ENCODE measurements around the gene SLC9A3.
"Not testable (repeated sequence)": the region's sequence is repeated elsewhere in the genome, so short reads cannot be mapped to it uniquely, and the experiment has no call there.

SLC9A3 gene

DNA sequence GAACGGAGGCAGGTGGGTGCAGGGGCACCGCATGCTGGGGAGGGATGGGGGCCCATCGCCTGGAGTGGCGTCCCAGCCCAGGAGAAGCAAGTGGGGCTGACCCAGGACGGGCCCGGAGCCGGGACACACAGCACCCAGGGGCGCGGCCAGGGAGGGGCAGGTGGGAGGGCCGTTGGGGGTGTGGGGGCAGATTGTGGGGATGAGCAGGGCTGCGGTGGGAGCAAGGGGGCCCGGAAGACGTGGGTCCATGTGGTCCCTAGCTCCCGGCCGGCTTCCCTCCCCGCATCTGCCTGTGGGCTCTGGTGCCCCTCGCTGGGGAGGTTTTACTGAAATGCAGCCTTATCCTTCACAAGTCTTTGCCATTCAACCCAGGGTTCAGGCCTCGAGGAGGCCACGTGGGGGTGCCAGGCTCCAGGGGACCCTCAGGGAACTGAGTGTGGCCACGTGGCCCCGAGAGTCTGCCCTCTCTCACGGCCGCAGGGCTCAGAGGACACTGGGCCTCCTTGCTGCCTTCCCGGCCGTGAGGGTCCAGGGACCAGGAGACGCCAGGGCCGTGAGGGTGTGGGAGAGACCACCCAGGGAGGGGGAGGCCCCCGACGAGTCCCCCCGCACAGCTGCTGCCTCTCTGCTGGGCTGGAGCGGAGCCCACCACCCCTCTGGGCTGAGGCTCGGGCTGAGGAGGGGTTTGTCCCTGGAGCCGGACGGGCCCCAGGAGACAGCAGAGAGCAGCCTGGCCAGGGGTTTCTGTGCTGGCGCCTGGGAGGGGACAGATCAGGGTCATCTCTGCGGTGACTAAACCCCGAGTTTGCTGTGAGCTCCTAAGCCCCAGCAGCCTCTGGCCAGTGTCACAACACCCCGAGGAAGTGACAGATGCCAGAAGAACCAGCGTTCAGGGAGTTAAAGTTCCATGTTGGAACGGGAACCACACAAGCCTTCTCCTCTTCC, 35.2 kb downstream of the SLC9A3 start:
- no peak for FAIRE-seq

DNA sequence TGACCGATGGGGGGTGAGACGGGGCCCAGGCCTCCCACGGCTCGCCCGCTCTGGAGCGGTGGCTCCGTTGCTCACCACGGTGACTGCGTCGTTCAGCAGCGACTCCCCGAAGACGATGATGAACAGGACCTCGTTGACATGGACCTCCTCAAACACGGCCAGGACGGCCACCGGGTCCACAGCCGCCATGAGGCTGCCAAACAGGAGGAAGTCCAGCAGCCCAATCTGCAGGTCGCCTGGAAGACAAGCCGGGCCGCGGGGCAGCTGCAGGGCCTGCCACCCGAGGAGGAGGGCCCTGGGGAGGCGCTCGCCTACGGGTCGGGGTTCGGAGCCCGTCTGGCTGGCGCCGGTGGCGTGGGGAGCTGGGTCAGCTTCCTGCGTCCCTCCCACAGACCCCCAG, 36.0 kb downstream of the SLC9A3 start:
- FAIRE-seq = no peak

DNA sequence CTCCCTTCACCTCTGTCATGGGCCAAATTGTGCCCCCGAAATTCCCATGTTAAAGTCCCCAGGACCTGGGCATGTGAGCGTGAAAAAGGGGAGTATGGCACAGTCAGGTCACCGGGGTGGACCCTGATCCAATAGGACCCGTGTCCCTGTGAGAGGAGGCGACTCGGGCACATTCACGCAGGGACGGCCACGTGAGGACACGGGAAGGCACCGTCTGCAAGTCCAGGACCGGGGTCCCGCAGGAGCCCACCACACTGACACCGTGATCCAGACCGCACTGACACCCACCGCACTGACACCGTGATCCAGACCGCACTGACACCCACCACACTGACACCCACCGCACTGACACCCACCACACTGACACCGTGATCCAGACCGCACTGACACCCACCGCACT, 37.7 kb downstream of the SLC9A3 start:
- not testable (repeated sequence) for FAIRE-seq

DNA sequence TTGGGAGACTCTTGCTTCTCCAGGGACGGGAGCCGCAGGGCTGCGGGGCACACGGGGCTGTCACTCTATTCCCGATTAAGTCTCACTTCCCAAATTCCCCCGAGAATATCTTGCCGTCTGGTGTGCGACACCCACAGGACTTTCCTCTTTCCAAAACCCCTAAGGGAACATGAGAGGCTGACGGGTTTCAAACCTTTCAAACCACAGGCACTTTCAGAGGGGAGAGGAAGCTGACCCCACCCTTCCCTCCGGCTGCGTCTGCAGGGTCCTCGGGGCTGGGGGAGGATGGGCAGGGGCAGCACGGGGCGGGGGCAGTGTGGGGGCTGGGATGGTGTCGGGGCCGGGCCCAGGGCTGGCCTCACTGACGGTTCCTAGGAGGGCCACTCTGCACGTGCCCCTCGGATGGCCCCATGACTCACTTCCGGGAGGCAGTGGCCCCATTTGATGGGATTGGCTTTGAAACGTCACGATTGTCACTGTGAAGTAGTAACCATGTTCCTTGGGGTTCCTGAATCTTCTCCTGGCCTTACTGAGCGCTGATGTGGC, 38.2 kb downstream of the SLC9A3 start:
- FAIRE-seq = no peak

DNA sequence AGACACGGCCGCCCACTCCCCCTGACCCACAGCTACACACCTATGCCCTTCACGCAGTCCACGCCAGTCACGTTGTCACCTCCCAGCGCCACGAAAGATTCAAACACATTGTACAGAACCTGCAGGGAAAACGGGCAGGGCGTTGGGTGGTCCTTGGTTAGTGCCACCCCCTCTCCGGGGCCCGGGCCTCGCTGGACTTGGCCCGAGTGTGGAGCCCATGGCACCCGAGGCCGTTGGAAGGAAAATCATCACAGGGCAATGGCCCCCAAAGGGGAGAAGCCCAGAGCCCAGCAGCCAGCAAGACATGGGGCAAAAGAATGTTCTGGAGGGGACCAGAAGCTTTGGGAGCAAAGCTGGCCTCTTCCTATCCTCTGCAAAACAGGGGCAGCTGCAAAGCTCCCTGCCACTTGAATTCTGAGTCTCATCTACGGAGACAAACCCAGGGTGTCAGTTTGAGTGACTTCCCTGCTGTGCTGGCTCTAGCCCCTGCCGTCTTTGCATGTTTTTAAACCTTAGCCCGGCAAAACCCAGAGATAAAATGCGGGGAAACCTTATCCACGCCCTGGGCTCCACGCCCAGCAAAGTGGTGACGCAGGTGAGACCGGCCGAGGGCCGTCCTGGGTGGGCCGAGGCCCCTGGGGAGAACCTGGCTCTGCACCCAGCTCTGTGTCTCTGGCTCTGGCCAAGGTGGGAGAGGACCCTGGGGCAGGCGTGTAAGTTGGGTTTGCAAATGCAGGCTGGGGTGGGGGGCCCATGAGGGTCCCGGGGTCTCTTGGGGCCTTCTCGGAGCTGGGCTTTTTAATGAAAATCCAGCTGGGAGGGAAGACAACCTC, 38.9 kb downstream of the SLC9A3 start:
- no peak for FAIRE-seq

DNA sequence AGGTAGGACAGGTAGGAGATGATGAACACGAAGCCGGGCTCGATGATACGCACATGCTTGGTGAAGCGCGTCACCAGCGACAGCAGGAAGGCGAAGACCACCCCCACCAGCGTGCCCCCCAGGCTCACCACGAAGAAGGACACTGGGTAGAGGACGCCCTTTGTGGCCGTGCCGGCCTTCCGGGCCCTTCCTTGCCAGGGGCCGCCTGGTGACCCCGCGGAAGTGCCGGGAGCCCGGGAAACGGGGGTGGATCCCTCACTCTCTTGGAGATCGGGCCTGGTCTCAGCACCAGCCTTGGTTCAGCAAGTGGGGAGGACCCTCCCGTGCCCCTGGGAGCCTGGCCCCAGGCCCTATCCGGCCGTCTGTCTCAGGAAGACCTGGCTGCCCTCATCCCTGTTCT, 39.7 kb downstream of the SLC9A3 start:
- FAIRE-seq = no peak

DNA sequence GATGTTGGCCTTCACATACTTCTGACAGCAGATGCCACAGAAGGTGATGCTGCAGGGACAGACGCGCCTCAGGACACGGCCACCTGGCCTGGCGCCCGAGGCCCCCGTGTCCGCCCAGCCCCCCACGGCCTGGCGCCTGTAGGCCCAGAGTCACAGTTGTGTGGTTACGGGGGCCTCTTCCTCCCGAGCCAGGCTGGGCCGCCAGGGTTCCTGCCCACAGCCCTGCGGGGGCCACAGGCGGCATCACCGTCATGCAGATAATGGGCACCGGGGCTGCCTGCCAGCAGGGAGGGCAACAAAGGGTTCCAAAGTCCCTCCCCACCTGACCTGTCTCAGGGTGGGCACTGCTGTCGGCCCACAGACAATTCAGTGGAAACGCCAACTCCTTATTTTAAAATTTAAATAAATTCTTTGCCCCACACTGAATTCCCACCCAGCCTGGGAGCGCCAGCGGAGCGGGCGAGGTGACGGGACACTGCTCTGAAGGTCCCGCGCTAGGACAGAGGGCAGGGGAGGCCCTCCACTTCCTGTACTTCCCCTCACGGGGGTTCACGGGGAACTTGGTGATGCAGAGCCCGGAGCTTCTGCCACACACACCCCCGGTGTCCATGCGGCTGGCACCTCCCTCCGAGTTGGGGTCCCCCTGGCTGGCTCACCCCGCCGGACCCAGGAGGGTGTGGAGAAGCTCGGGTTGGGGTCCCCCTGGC, 40.7 kb downstream of the SLC9A3 start:
- FAIRE-seq = no peak

DNA sequence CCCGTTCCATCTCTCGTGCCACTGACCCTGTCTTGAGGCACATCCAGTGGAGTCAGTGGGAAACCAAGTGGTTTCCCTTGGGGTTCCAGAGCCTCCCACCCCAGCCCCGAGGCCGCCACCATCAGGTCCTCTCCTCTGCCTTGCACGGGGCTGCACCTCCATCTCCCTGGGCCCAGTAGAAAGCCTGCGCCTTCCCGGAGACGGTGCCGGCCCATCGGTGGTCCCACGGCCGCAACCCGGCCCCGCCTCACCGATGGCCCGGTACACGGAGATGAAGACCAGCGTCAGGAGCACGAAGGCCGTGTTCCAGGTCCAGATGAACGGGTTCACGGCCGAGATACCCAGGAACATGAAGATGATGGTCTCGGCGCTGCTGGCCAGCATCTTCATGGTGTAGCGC, 41.2 kb downstream of the SLC9A3 start:
- FAIRE-seq = no peak

DNA sequence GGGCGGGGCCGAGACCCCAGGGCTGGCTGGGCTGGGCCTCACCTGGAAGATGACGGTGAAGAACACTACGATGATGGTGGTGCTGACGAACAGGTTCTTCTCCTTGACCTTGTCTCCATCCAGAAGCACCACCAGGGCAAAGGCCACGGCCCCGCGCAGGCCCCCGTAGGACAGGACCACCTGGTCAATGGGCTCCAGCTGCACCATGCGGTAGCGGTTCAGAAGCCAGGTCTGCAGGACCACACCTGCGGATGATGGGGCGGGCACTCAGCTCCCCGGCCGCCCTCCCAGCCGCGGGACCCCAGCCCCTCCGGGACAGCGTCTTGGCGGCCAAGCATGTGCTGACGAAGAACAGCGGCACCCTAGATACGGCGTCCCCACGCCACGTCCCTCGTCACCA, 41.7 kb downstream of the SLC9A3 start:
- no peak for FAIRE-seq

DNA sequence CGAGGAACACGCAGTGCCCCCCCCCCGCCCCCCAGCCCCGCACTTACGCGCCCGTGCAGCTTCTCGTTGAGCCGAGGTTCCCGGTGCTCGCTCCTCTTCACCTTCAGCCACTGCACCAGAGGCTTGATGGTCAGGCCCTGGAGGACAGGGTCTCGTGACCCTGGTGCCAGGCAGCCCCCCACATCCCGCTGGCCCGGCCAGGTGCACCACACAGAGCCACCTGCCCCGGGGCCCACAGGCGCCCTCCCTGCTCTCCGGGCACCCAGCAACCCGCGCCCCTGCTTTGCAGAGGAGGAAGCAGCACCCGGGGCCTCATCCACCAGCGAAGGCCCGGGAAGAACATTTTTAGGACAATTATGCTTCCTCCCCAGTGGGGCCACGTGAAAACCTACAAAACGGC, 42.2 kb downstream of the SLC9A3 start:
- no peak for FAIRE-seq

DNA sequence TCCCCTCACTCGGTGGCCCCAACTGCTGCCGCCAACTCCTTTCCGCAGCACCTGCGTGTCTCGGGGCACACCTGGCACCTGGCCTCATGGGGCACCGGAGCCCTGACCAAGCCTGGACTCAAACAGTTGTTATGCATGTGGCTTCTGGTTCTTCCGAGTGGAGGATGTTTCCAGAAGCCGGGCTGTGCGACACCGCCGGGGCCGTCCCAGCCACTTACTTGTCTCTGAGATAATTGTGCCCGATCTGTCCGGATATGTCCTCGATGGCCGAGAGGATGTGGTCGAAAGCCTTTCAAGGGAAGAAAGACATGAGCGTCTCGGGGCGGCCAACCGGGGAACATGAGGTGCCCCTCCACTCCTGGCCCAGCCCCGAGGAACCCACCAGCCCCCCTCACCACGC, 42.9 kb downstream of the SLC9A3 start:
- FAIRE-seq = no peak

DNA sequence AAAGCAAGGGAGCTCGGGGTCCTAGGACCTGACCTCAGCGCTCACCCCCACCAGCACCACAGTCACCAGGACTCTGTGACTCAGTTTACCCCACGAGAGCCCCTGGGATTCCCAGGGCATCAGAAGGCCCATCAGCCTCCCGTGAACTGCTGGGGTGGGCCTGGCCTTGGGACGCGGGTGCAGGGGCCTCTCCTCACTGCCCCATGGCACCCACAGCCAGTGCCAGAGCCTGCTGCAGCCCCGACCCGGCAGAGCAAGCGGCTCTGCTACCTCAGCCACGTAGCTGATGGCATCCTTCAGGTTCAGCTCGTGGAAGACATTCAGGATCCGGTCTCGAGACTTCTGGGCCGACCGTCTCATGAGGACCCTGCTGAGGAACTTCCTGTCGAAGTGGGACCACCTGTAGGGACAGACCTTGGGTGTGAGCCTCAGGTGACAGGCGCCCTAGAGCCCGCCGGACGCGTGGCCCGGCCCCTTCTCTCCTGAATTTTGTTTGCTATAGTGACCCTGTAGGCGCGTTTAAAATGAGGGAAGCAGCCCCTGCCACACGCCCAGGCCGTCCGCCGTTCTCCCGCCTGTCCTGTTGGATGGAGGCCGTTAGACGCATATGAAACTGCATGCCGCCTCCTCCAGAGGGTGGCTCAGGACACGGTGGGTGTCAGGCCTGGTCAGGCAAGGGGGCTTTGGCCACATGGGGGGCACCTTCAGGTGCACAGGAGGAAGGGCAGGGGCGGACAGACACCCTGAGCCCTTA, 44.5 kb downstream of the SLC9A3 start:
- FAIRE-seq = no peak

DNA sequence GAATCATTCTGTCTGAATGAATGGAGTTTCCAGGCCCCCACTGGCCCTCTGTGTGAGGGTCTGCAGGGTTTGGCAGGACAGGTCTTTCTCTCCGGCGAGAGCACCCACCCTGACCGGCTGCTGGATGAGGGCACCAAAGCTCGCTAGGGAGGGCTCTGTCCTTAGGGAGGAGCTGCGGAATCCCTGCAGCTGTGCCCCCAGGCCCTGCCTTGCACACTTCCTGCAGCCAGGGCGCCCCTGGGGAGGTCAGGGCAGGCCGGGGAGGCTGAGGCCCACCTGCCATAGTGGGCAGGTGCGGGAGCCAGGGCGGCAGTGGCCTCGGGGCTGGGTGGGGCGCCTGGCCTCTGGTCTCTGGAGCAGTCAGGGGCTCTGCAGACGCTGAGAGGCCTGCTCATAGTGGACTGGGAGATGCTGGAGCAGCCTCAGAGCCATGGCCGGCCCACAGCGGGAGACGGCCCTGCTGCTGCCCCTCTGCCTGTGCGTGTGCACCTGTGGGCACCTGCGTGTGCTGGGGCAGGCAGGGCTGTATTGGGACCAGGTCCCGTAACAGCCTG, 45.2 kb downstream of the SLC9A3 start:
- FAIRE-seq = no peak

DNA sequence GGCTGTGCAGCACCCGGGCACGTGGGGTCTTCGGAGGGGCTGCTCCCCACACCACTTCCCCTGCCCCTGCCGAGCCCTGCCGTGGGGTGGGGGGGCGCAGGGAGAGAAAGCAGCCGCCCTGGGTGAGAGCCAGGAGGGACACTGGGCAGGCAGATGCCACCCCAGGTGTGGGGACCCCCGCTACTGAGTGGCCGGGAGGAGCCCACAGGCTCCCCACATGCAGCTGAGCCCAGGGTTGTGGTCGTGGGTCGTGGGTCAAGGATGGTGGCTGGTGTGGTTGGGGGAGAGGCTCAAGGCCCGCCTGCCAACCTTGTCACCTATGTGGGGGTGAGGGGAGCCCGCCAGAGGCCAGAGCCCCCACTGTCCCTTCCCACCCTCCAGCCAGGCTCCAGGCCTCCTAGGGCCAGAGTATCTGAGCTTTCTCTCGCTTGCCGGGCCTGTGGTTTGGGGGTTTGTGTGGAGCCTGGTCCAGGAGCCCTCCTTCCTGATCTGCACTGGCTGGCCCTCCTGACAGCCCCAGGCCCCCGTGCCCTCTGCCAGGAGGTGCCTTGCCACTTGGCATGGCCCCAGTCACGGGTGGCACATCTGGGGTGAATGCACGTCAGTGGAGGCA, 45.8 kb downstream of the SLC9A3 start:
- no peak for FAIRE-seq

DNA sequence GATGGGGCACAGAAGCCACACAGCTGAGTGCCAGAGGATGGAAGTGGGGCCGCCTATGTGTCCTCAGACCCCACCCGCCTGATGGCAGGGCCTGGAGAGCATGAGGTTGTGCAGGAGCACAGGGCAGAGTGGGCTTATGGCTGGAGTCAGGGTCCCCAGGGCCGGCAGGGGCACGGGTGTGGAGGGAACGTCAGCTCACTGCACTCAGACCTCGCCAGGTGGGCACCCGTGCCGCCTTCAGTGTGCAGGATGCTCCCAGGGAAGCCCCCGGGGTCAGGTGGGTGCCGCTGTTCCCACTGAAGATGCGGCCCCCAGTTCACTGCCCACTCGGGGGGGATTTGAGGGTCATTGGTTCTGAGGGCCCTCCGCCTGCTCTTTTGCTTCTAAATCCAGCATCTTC, 46.4 kb downstream of the SLC9A3 start:
- FAIRE-seq = no peak

DNA sequence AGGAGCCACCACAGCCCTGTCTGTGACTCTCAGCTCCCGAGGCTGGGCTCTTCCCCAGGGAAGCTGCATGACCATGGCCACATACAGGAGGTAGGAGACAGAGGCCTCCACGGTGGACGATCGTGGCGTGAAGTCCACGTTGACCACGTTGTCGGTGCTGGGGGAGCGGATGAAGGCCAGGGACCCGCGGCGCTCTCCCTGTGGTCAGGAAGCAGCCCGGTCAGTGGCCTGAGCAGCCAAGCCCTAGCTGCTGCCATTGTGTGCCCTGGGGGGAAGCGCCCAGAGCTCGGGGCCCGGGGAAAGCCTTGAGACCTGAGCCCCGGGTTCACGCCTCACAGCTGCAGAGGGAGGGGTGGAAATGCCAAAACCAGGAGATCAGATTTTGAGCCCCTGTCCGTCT, 47.0 kb downstream of the SLC9A3 start:
- FAIRE-seq = no peak

DNA sequence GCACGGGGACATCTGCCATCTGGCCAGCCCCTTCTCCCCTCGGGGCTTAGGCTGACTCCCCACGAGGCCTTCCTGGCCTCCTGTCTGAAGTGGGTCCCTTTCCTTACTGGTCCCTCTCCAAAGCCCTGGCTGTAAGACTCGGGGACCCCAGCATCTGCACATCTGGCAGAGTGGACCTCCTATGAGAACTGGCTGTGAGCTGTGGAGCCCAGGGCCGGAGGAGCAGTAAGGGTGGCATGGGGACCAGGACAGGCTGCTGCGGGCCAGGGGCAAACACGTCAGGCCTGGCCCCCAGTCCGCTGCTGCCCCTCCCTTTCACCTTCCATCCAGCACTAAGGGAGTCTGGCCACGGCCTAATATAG, 47.5 kb downstream of the SLC9A3 start:
- no peak for FAIRE-seq

DNA sequence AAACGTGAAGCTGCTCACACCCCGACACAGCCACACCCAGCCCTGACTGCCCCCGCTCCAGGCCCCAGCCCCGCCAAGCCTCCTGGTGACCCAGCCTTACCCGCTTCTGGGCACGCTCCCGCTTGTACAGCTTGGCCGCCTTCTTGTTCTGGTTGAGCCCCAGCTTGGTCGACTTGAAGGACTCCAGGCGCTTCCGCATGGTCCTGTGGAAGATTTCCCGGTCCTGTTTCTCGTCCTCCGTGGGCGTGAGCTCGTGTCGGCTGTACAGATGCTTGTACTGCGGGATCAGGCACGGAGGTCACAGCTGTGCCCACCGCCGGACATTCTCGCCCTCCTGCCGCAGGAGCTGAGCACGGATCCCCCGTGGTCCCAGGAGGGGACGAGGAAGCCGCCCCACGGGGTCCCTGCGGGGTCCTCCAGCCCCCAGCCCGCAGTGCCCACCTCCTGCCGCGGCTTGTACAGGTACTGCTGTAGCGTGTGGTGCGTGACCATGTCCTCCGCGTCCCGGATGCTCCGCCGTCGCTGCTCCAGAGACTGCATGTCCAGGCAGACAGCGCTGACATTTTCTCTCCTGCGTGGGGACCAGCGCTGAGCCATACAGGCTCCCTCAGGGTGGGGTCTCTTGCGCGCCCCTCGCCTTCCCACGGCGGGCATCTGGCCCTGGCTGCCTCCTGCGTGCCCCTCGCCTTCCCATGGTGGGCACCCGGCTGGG, 48.0 kb downstream of the SLC9A3 start:
- no peak for FAIRE-seq

DNA sequence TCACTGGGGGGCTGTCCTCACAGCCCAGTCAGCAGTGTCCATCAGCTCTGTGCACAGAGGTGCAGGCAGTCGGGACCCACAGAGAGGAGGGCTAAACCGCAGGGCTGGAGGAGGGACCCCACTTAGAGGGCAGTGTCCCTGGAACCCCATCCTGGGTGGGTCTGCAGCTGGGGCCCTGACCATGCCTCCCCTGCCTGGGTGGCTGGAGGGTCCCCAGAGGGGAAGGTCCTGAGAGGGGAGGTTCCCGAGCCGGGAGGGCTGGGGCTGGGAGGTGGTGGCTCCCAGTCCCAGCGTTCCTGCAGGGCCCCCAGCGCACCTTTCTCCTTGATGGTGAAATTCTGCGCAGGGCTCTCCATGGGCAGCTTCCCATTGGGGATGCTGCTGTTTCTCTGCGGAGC, 48.5 kb downstream of the SLC9A3 start:
- no peak for FAIRE-seq

DNA sequence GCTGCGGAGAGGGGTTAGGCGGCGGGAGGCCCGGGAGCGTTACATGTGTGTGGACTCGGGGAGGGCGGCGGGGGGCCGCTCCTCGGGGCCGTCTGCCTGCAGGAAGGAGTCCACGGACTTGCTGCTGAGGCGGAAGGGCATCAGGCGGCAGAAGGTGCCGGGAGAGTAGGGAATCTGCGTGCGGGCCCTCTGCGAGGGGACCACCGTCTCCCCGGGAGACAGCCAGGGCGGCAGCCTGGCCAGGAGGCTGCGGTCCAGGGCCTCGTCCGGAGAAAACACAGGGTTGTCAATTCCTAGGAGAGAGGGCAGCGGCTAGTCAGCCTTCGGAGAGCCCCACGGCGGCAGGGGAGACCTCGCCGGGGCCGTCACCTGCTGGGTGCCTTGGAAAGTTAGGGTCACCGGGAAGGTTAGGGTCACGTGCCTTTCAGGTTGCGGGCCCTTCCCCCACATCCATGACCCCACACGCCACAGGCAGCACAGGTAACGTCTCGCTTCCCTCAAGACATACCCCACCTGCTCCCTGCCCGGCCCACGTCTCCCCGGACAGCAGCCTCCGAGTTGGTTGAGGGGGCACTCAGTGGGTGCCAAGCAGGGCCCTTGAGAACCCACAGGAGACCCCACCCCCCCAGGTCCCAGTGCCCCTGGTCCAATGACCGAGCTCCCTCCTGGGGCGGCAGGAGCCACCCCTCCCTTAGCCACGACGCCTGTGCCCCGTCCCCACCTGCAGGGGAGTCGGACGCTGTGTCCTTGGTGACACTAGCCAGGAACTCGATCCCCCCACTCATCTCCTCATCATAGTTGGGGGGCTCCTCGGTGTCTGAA, 49.2 kb downstream of the SLC9A3 start:
- no peak for FAIRE-seq
